HG03280 (cell line): Measurements from ENCODE around the gene ERCC2.

Experiments used
- ATAC-seq: cut with Tn5 transposase; IDR thresholded peaks from one replicate; pipeline ENCODE4 v1.9.1; 2021; ENCODE audit warnings: mild to moderate bottlenecking, moderate library complexity; ENCODE audit not compliant: unreplicated experiment

Gene ERCC2

GRCh38 chr19:45402298-45403061 is 32.1 kb upstream of the ERCC2 start:
- no peak for ATAC-seq

GRCh38 chr19:45401815-45402214 is 31.4 kb upstream of the ERCC2 start:
- ATAC-seq: no peak

GRCh38 chr19:45400192-45400591 is 29.8 kb upstream of the ERCC2 start:
- ATAC-seq: no peak

- ATAC-seq: no peak
Observed at GRCh38 chr19:45395821-45396617, 25.6 kb upstream of the ERCC2 start.

GRCh38 chr19:45391871-45392665 is 21.7 kb upstream of the ERCC2 start:
- ATAC-seq: no peak

GRCh38 chr19:45391346-45391745 is 21.0 kb upstream of the ERCC2 start:
- no peak for ATAC-seq

- ATAC-seq: no peak
Observed at GRCh38 chr19:45385392-45386221, 15.2 kb upstream of the ERCC2 start.

- no peak for ATAC-seq
Observed at GRCh38 chr19:45382426-45382825, 12.1 kb upstream of the ERCC2 start.

GRCh38 chr19:45380107-45380506 is 9.7 kb upstream of the ERCC2 start:
- ATAC-seq: no peak

GRCh38 chr19:45376045-45376724 is 5.8 kb upstream of the ERCC2 start:
- ATAC-seq: no peak

GRCh38 chr19:45368737-45369340 is 1.5 kb downstream of the ERCC2 start:
- ATAC-seq: no peak

- no peak for ATAC-seq
Observed at GRCh38 chr19:45368127-45368526, 2.2 kb downstream of the ERCC2 start.

GRCh38 chr19:45364696-45365095 is 5.7 kb downstream of the ERCC2 start:
- ATAC-seq: no peak

GRCh38 chr19:45363861-45364459 is 6.4 kb downstream of the ERCC2 start:
- ATAC-seq: no peak

GRCh38 chr19:45362291-45362690 is 8.1 kb downstream of the ERCC2 start:
- no peak for ATAC-seq

- no peak for ATAC-seq
Observed at GRCh38 chr19:45361608-45362007, 8.8 kb downstream of the ERCC2 start.

GRCh38 chr19:45358213-45358792 is 12.1 kb downstream of the ERCC2 start:
- no peak for ATAC-seq

- no peak for ATAC-seq
Observed at GRCh38 chr19:45357445-45357783, 13.0 kb downstream of the ERCC2 start.
